GM18858 (cell line): ENCODE data around the gene SLC45A1.

ENCODE experiments used
- ATAC-seq: cut with Tn5 transposase; IDR thresholded peaks from one replicate; pipeline ENCODE4 v1.9.1; 2021; ENCODE audit not compliant: unreplicated experiment

Gene SLC45A1

GRCh38 chr1:8382608-8383505, 64.9 kb downstream of the SLC45A1 start:
- no peak for ATAC-seq

GRCh38 chr1:8384088-8384487, 66.2 kb downstream of the SLC45A1 start:
- ATAC-seq = no peak

GRCh38 chr1:8384577-8384976, 66.7 kb downstream of the SLC45A1 start:
- no peak for ATAC-seq

GRCh38 chr1:8386247-8386646, 68.3 kb downstream of the SLC45A1 start:
- ATAC-seq = no peak

- ATAC-seq = no peak
Observed at GRCh38 chr1:8388732-8389562, 71.0 kb downstream of the SLC45A1 start.

GRCh38 chr1:8389958-8390535, 72.1 kb downstream of the SLC45A1 start:
- no peak for ATAC-seq

- no peak for ATAC-seq
Observed at GRCh38 chr1:8390707-8391106, 72.8 kb downstream of the SLC45A1 start.

- no peak for ATAC-seq
Observed at GRCh38 chr1:8392522-8392921, 74.6 kb downstream of the SLC45A1 start.
